ENCODE data around the gene SLC44A1. TPM values are rescaled to one million over a fixed set of nuclear protein-coding genes. Genes with fewer than 3 reads are reported as not detected.
"Not testable (repeated sequence)": the region's sequence is repeated elsewhere in the genome, so short reads cannot be mapped to it uniquely, and the experiment has no call there.

Gene SLC44A1
- total and polyA plus RNA-seq, 10 of the 15 experiments (the other 5 are each of a cell fraction or from before 2014, with no cell fraction given) = 2.4 to 21.2 (median 12.4) TPM

DNA sequence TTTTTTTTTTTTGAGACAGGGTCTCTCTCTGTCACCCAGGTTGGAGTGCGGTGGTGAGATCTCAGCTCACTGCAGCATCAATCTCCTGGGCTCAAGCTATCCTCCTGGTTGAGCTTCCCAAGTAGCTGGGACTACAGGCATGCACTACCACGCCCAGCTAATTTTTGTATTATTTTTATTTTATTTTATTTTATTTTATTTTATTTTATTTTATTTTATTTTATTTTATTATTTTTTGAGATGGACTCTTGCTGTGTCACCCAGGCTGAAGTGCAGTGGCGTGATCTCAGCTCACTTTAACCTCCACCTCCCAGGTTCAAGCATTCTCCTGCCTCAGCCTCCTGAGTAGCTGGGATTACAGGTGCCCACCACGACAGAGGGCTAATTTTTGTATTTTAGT, 12.1 kb downstream of the SLC44A1 start:
- 0 out of 2 replicates have a peak, but pooled peaks have one; percentile 21 for TF ChIP-seq YY1 (IDR thresholded peaks at IDR 0.05; ENCODE audit: low read depth, low read length)
- peaks cover 30% of the 10 kb centered on the region for H3K4me1 ChIP-seq (ENCODE audit: control insufficient read depth, insufficient read depth, low read length)
- H3K36me3 ChIP-seq (ENCODE audit: control insufficient read depth in 2 of 2, insufficient read depth in 2 of 2, low read length in 1 of 2); H4K20me1 ChIP-seq (ENCODE audit: control insufficient read depth, insufficient read depth); in situ Hi-C loops (cut with MboI); H3K27ac ChIP-seq (ENCODE audit: control insufficient read depth, insufficient read depth); BruUV-seq (replicated peaks); H2AFZ ChIP-seq (ENCODE audit: control insufficient read depth, low read depth, low read length); ATAC-seq; CTCF ChIA-PET; H3K4me3 ChIP-seq; intact Hi-C loops (cut with micrococcal nuclease; ENCODE audit: unreplicated experiment); H3K9me3 ChIP-seq (replicated peaks; ENCODE audit: control insufficient read depth, insufficient read depth, low read length); H3K79me2 ChIP-seq (ENCODE audit: control insufficient read depth, insufficient read depth, low read length); H3K27me3 ChIP-seq (replicated peaks in 1 of 2; ENCODE audit: control insufficient read depth in 2 of 2, insufficient read depth in 2 of 2, low read length in 1 of 2); FAIRE-seq; H3K9ac ChIP-seq (ENCODE audit: control insufficient read depth, insufficient read depth, low read length); H3K4me2 ChIP-seq (ENCODE audit: control insufficient read depth, insufficient read depth); DNase-seq (ENCODE audit: low read depth, low spot score): not testable (repeated sequence)
- WGBS (ENCODE audit: insufficient coverage, insufficient replicate concordance, low lambda C conversion rate, missing lambda C conversion rate) = 75% methylated on average over 4 of the region's 4 CpGs
- SMC1A ChIA-PET (ENCODE audit: uncharacterized antibody, unreplicated experiment) = interaction anchor here (0.7 to 2.6 kb wide), 5 partner anchors 10 to 62 kb away, joined by 3 to 9 read pairs (median 4); no protein-coding TSS in a partner anchor
- RAD21 ChIA-PET (ENCODE audit: unreplicated experiment) = interaction anchor here (0.5 kb wide), 1 partner anchor 35 kb away, joined by 3 read pairs; no protein-coding TSS in a partner anchor
- POLR2A ChIA-PET = interaction anchor here (0.7 to 1.3 kb wide), 2 partner anchors 12 to 134 kb away, joined by 4 to 7 read pairs; partner anchors contain the start of gene SLC44A1

DNA sequence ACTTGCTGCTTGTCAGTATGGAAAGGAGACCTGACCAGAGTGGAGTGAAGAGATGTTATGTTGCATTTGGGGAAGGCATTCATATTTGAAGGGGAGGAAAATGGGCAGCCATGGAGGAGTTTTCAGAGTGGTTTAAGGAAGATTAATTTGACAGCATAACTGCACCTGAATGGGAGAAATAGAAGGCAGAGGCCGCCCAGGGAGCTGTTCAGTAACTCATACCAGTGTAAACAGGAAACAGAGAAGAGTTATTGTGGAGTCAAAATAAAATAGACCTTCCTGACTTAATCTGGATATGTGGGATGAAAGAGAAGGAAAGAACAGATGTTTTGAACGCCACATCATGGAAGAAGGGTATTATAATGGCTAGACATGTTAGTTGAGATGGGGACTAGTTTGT, 13.4 kb downstream of the SLC44A1 start:
- ChIA-PET CTCF (no interaction called here), RAD21 (ENCODE audit: unreplicated experiment) (no interaction called here), SMC1A (ENCODE audit: uncharacterized antibody, unreplicated experiment) (interaction anchor here (0.7 kb wide), 1 partner anchor 256 kb away, joined by 3 read pairs; no protein-coding TSS in a partner anchor), POLR2A (no interaction called here)
- intact Hi-C loops (cut with micrococcal nuclease; ENCODE audit: unreplicated experiment) (no loop called here), in situ Hi-C loops (cut with MboI) (no loop called here)
- no peak overlapping the region for H3K9ac ChIP-seq (ENCODE audit: control insufficient read depth, insufficient read depth, low read length)
- ATAC-seq (no peak), FAIRE-seq (no peak), DNase-seq (ENCODE audit: low read depth, low spot score) (no peak)
- H3K4me2 ChIP-seq (ENCODE audit: control insufficient read depth, insufficient read depth) = no peak overlapping the region
- BruUV-seq (replicated peaks) = no TSS peak
- H3K9me3 ChIP-seq (replicated peaks; ENCODE audit: control insufficient read depth, insufficient read depth, low read length) = no peaks in the 10 kb centered on the region
- no peak overlapping the region for H2AFZ ChIP-seq (ENCODE audit: control insufficient read depth, low read depth, low read length)
- H3K27me3 ChIP-seq (replicated peaks in 1 of 2; ENCODE audit: control insufficient read depth in 2 of 2, insufficient read depth in 2 of 2, low read length in 1 of 2) = no peaks in the 10 kb centered on the region
- peaks cover 30% of the 10 kb centered on the region for H3K4me1 ChIP-seq (ENCODE audit: control insufficient read depth, insufficient read depth, low read length)
- H3K4me3 ChIP-seq = no peak overlapping the region
- H3K27ac ChIP-seq (ENCODE audit: control insufficient read depth, insufficient read depth) = no peak overlapping the region; the same call in 1 of the 2 replicates
- peaks cover 3% of the 10 kb centered on the region for H3K79me2 ChIP-seq (ENCODE audit: control insufficient read depth, insufficient read depth, low read length)
- no peaks in the 10 kb centered on the region for H4K20me1 ChIP-seq (ENCODE audit: control insufficient read depth, insufficient read depth)
- H3K36me3 ChIP-seq (ENCODE audit: control insufficient read depth in 2 of 2, insufficient read depth in 2 of 2, low read length in 1 of 2) = no peaks in the 10 kb centered on the region
- WGBS (ENCODE audit: insufficient coverage, insufficient replicate concordance, low lambda C conversion rate, missing lambda C conversion rate) = 94% methylated on average over 2 of the region's 2 CpGs
- TF ChIP-seq SRF (IDR thresholded peaks at IDR 0.05; ENCODE audit: low read depth in 2 of 2, low read length in 2 of 2) = no peak
- no peak for TF ChIP-seq E4F1 (IDR thresholded peaks at IDR 0.05; ENCODE audit: borderline replicate concordance, partially characterized antibody)
- no peak for TF ChIP-seq ZBTB40 (IDR thresholded peaks at IDR 0.05; ENCODE audit: borderline replicate concordance)
- TF ChIP-seq SKIL (IDR thresholded peaks at IDR 0.05; ENCODE audit: low read depth, poor library complexity, severe bottlenecking) = no peak
- no peak for TF ChIP-seq ASH2L (IDR thresholded peaks at IDR 0.05; ENCODE audit: borderline replicate concordance, low read depth)

All from GM12878 (cell line).